Kidney (tissue), 14 donors: ENCODE results near the gene NPBWR2. TPM values are rescaled to one million over a fixed set of nuclear protein-coding genes. Genes with fewer than 3 reads are reported as not detected.
A peak's percentile ranks its signal among the peaks of the same experiment; 100 is the strongest.

Experiments
- DNase-seq, 5 donors: peaks; one replicate each; pipeline ENCODE4 v3.0.0-alpha.2; 2013 to 2020
- FAIRE-seq: peaks from 2 replicates; lab custom pipeline; 2012; peaks lifted over from hg19 to GRCh38; lab: Jason Lieb, UNC
- H3K27ac ChIP-seq, 2 donors: one replicate each; pipeline ENCODE4 v1.7.0; 2013; ENCODE audit warnings: low read depth in 2 of 2, low read length in 2 of 2, inconsistent platforms in 1 of 2
- H3K27me3 ChIP-seq: one replicate; pipeline ENCODE4 v1.7.1; 2013; ENCODE audit warnings: low read length, inconsistent platforms; ENCODE audit not compliant: control insufficient read depth, insufficient read depth
- H3K36me3 ChIP-seq, 3 donors: one replicate each; pipeline versions ENCODE4 v1.7.0 to v1.7.1; 2013; ENCODE audit warnings: low read length in 3 of 3, control low read depth in 1 of 3, inconsistent platforms in 1 of 3; ENCODE audit not compliant: insufficient read depth in 3 of 3, control insufficient read depth in 2 of 3
- H3K4me1 ChIP-seq, 3 donors: one replicate each; pipeline versions ENCODE4 v1.7.0 to v1.7.1; 2013; ENCODE audit warnings: low read length in 3 of 3, inconsistent platforms in 1 of 3, low read depth in 1 of 3; ENCODE audit not compliant: control insufficient read depth in 2 of 3, insufficient read depth in 2 of 3
- H3K4me3 ChIP-seq, 3 donors: one replicate each; pipeline versions ENCODE4 v1.7.0 to v1.8.1; 2013; ENCODE audit warnings: low read length in 3 of 3, control low read depth in 1 of 3, inconsistent platforms in 1 of 3
- H3K9ac ChIP-seq, 3 donors: one replicate each; pipeline versions ENCODE4 v1.7.0 to v1.7.1; 2013; ENCODE audit warnings: low read length in 3 of 3, control low read depth in 1 of 3, inconsistent platforms in 1 of 3
- H3K9me3 ChIP-seq, 3 donors: one replicate each; pipeline versions ENCODE4 v1.7.0 to v1.7.1; 2013; ENCODE audit warnings: low read length in 3 of 3, control low read depth in 1 of 3, inconsistent platforms in 1 of 3; ENCODE audit not compliant: control insufficient read depth in 2 of 3, insufficient read depth in 1 of 3
- intact Hi-C: fragments of 100-400 bp; cut with DNase I; formaldehyde crosslinking; loops from one replicate; pipeline ENCODE4 v1.11.1; 2022
- polyA plus RNA-seq: library from polyadenylated mRNA; stranded (reverse); fragments of 350-450 nt; fragmentation: Illumina TruSeq; extraction: RNeasy Lipid Tissue Mini Kit (QIAGEN cat#74804); gene quantifications from one replicate; pipeline ENCODE4 v1.2.3, GENCODE V29; 2014; ENCODE audit warnings: low read depth, low replicate concordance; ENCODE audit not compliant: insufficient read depth
- total RNA-seq: library from RNA; stranded (reverse); fragmentation: NEBNext Ultra II Directional; extraction: Animal tissue kit (Norgen Biotek cat#: 25700); gene quantifications from one replicate; pipeline ENCODE4 v1.2.1, GENCODE V29; 2021
- TF ChIP-seq, protein P1 (sequence below): IDR thresholded peaks from 3 replicates; pipeline ENCODE4 v1.5.1; 2012; ENCODE audit warnings: mild to moderate bottlenecking, moderate library complexity, borderline replicate concordance; ENCODE audit not compliant: insufficient read depth; ENCODE audit errors: extremely low read depth
- donor health status: control.
- donor health status: control.
- donor health status: control.
- donor health status: control.
- donor health status: control.
- donor health status: DM: yes; HTN: yes; CAD: no.
- donor health status: Normal renal cell carcinoma (clear cell type).

Gene NPBWR2
- total and polyA plus RNA-seq, 2 donors from 2014 or later: not detected

GRCh38 chr20:64116016-64116415 lies 8.7 kb upstream of the NPBWR2 start:
- TF ChIP-seq, protein P1, sequence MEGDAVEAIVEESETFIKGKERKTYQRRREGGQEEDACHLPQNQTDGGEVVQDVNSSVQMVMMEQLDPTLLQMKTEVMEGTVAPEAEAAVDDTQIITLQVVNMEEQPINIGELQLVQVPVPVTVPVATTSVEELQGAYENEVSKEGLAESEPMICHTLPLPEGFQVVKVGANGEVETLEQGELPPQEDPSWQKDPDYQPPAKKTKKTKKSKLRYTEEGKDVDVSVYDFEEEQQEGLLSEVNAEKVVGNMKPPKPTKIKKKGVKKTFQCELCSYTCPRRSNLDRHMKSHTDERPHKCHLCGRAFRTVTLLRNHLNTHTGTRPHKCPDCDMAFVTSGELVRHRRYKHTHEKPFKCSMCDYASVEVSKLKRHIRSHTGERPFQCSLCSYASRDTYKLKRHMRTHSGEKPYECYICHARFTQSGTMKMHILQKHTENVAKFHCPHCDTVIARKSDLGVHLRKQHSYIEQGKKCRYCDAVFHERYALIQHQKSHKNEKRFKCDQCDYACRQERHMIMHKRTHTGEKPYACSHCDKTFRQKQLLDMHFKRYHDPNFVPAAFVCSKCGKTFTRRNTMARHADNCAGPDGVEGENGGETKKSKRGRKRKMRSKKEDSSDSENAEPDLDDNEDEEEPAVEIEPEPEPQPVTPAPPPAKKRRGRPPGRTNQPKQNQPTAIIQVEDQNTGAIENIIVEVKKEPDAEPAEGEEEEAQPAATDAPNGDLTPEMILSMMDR: no peak
- Histone ChIP-seq H3K9ac (no peak overlapping the region), H3K4me1 (peaks cover 0 to 6% (median 0%) of the 10 kb centered on the region in 3 donors), H3K4me3 (no peak overlapping the region), H3K27me3 (no peaks in the 10 kb centered on the region), H3K27ac (no peak overlapping the region), H3K9me3 (no peaks in the 10 kb centered on the region), H3K36me3 (no peaks in the 10 kb centered on the region)
- DNase-seq (peak in 1 of 5 donors; percentile 69), FAIRE-seq (no peak)
- intact Hi-C loops: no loop called here

DNA sequence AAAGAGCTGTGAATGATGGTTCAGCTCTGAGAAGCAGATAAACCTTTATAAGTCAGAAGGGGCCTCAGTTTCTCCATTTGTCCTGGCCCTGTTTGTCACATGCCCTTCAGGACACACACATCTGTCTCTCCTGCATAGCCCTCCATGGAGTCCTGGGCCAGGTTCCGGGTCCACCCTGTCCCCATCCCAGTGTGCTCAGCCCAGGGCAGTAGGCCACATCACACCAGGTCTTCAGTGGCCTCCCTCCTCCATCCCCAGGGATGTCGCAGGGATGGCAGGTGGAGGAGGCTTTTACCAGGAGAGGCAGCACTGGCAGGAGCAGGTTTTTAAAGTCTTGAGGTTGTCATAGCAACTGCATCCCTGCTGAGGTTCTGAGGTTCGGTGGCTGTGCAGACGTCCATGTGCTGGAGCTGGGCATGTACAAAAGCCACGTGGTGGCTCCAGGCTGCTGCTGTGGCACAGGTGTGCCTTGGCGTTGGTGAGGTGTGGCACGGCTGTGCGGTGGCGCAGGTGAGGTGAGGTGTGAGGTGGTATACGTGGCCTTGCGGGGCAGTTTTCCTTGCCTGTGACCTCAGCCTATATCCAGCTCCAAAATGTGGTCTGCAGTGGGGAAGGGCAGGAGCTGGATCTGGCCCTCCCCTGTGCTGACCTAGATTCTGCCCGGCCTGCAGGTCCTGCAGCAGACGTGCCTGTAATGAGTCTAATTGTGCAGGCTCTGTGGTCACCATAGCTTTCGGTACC lies 8.0 kb upstream of the NPBWR2 start:
- Histone ChIP-seq H3K27me3 (no peaks in the 10 kb centered on the region), H3K27ac (no peak overlapping the region), H3K4me3 (no peak overlapping the region), H3K9me3 (no peaks in the 10 kb centered on the region), H3K9ac (no peak overlapping the region), H3K4me1 (peaks cover 0 to 4% (median 0%) of the 10 kb centered on the region in 3 donors), H3K36me3 (no peaks in the 10 kb centered on the region)
- intact Hi-C loops: no loop called here
- TF ChIP-seq, protein P1: no peak
- FAIRE-seq (no peak), DNase-seq (peak in 1 of 5 donors; percentile 61)

GRCh38 chr20:64114356-64114971 lies 7.1 kb upstream of the NPBWR2 start:
- Histone ChIP-seq H3K9ac (no peak overlapping the region), H3K9me3 (no peaks in the 10 kb centered on the region), H3K27ac (no peak overlapping the region), H3K4me3 (no peak overlapping the region), H3K36me3 (no peaks in the 10 kb centered on the region), H3K27me3 (no peaks in the 10 kb centered on the region), H3K4me1 (no peaks in the 10 kb centered on the region)
- DNase-seq (peak in 2 of 5 donors; percentile 20 to 63), FAIRE-seq (no peak)
- TF ChIP-seq, protein P1: no peak
- intact Hi-C loops: no loop called here
